HG02840 (cell line): Measurements from ENCODE around the gene PAK5.
"Not testable (repeated sequence)": the region's sequence is repeated elsewhere in the genome, so short reads cannot be mapped to it uniquely, and the experiment has no call there.

Experiments used
- ATAC-seq: cut with Tn5 transposase; IDR thresholded peaks from one replicate; pipeline ENCODE4 v1.9.1; 2021; ENCODE audit warnings: mild to moderate bottlenecking, moderate library complexity, moderate number of reproducible peaks; ENCODE audit not compliant: unreplicated experiment, low FRiP score

The PAK5 gene

DNA sequence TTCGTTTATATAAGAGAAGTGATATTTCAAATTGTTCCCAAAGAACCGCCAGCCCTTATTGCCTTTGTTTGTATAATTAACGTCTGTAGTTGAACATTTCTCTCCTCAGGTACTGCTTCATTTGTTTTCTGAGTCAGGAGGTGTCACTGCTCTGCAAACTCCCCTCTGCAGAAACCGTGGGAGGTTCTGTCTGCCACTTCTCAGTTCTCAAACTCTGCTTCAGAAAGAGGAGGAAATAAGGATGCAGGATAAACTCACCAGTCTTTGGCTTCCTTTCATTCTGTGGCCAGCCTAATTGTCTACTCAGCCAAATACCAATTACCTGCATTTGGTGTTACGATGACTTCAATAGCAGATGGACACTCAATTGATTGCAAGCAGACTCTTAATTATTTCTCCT, 149.8 kb downstream of the PAK5 start:
- ATAC-seq = no peak

DNA sequence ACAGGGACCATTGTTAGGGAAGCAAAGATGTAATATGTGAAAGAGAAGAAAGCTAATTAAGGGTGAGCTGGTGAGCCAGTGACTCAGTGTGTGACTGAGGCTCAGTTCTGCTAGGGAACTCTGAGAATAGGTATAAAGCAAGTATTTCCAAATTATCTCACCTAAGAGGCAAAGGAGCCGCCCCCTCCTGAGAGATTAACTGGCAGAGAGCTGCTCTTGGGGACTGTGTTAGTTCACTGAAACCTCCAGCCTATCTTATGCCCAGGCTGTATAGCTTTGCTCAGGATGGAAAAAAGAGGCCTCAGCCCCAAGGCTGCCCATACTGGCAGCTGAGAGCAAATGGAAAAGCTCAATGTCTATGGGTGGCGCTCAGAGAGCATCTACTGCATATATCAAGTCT, 152.0 kb downstream of the PAK5 start:
- ATAC-seq = no peak

DNA sequence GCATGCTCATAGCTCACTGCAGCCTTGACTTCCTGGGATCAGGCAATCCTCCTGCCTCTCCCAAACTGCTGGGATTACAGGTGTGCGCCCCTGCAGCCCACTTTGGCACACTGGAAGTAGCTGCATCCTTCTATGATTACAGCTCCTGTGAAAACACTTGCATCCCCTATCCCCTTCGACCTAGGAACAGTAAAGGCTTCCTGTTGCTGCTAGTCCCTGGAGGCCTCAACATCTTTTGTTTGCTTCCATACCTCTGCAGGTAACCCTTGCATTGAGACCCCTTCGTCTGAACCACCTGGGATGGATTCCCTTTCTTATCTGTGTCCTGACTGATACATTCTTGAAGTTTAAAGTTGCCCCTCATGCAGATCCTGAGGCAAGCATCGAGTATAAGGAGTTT, 152.4 kb downstream of the PAK5 start:
- ATAC-seq = no peak

DNA sequence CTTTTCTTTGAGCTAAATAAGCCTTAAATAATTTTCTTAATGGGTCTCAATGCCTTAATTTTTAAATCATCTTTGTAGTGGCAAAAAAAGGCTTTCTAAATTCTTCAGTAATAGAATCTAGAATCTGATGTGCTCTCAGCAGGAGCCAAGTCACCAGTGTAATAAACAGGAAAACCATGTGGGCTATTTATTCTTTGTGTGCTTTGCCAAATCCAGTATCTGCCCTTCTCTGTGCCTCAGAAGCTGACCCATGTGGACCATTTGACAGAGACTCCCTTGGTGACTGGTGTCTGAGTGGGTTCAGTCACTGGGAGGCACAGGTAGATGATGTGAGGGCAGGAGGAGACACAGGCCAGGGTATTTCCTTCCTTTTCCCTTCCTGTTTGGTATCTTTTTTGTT, 152.9 kb downstream of the PAK5 start:
- no peak for ATAC-seq

DNA sequence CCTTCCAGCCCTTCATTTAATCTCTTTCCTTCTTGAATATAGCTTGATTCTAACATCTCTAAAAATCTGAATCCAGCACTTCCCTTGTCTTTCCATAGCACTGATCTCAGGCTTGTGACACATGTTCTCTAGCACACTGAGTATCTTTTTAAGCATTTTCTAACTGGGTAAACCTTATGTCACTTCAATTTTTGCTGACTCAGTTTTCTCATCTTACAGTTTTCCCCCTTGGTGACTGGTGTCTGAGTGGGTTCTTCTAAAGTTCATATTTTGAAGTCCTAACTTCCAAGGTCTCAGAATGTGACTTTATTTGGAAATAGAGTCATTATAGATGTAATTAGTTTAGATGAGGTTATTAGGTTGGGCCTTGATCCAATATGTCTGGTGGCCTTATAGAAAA, 153.9 kb downstream of the PAK5 start:
- no peak for ATAC-seq

DNA sequence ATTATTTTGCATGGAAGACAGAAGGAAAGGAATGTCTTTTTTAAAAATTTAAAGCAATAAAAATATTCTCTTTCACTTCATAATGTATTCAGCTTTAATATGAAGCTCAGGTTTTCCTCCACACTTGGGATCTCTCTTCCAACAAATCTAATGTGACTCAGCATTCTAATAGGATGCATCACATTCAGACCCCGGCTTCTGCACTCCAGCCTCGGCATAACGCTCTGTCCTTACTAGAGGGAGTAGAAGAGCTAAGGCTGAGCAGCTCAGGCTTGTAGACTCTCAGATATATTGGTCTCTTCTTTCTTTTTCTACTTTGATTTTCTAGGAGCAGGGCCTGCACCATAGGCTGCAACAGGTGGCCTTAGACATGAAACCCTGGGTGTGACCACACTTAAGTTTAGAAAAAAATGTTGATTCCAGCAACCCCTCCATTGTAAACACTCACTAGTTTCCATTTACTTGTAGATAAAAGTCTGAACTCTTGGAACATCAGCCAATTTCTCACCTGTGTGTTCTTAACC, 161.7 kb downstream of the PAK5 start:
- no peak for ATAC-seq

DNA sequence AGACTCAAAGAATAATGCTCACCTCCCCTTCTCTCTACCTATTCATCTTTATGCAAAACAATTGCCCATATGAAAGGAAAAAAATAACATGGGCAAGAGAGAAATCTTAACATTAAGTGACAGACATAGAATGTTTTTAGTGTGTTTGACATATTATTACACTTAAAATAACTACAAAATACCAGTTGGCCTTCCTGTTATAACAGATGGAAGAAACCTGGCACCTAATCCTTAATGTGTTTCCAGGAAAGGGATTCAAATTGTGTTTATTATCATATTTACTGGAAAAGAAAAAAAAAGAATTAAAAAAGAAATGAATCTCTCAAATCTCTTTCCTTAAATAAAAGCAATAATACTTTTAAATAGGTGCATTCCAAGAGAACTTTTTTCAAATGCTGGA, 165.9 kb downstream of the PAK5 start:
- ATAC-seq = no peak

DNA sequence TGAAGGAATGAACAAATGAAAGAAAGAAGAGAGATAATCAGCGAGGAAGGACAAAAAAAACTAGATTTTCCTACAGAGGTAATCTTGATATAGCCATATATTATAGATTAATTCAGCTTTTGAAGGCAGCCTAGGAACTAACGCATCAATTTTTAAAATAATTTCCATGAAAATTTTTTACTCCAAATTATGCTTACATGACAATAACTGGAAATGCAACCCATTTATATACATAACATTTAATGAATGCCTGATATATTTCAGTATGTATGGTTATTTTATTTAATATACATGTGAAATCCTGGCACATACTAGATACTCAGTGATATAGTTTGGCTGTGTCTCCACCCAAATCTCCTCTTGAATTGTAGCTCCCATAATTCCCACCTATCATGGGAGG, 166.8 kb downstream of the PAK5 start:
- ATAC-seq = no peak

DNA sequence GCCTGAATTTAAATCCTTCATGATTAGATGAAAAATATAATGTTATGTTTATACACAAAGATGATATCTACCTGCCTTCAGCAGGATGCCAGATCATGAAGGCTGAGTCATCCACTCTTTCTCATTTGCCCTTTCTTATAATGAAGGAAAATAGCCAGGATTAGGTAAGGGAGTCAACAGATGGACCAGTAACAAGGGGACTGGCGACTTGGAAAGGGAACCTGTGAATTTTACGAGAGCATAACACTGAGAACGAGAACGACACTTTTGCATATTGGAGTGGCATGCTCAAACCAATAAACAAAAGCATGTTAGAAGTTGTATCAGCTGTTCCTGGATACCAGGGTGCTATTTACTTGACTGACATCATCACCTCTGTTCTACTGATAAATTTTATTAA, 170.5 kb downstream of the PAK5 start:
- ATAC-seq = no peak

DNA sequence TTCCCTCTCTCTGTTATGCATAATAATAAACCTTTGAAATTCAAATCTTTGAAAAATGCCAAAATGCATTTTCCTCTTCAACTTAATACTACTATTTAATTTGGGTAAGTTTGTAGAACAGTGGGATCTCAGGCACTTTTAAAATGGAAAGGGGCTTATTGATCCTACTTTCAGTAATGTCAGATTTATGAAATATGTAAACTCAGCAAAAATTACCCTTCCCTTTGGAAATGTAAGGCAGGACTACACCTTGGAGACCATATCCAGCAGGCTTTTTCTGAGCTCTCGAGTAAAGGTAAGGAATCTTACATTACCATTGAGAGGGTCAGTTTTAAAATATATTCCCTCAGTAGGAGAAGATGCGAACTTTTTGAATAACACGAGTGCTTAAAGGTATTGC, 175.5 kb downstream of the PAK5 start:
- no peak for ATAC-seq

DNA sequence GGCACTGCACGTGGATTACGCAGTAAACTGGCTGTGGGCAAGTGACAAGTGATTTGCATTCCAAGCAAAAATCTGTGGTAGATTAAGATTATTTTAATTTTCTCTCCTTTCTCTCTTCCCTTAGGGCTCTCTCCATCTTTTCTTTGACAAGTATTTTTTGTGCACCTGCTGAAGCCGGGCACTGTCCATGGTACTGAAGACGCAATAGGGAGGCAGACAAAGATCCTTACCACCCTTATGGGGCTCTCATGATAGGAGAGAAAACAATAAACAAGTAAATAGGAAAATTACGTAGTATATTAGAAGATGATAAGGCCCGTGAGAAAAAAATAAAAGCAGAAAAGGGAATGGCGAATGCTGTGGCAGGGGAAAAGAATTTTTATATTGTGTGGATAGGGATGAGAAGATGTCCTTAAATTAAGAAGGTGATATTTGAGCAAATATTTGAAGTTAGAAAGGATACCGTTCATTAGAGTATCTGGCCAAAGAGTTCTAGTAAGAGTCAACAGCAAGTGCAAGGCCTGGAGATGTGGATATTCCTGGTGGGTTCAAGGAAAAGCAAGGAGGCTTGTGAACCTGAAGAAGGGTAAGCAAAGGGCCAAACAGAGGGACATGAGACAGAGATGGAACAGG, 178.5 kb downstream of the PAK5 start:
- ATAC-seq = no peak

DNA sequence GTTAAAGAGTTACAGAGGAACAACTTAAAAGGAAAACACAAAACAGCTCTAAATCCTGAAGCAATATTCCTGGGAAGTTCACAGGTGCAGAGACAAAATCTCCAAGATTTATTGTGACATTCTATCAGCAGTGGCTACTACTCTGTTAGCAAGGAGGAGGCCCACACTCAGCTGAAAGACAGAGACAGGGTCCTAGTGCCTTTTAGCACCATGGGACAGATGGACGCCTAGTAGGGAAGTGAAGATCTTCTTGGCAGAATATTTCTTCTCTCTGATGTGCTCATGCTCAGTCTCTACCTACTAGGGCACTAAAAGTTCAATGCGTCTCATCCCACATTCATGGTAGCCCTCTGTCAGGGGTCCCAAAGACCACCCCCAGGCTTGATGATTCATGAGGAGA, 191.1 kb downstream of the PAK5 start:
- ATAC-seq = no peak

DNA sequence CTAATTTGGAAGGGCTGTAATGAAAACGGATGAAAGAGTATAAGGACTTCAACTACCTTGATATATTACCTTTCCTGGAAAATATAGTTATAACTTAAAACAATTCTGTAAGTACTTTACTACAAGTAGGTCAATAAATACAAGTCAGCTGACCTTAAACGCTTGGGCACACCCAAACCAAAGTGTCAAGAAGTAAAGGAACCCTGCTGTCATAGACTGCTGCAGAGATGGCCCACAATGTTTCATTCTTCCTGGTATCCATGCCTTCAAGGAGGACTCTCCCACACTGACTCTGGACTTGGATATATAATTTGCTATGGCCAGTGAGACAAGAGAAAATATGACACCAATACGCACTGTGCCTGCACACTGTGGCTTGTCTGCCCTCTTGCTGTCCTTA, 192.5 kb downstream of the PAK5 start:
- ATAC-seq = no peak

DNA sequence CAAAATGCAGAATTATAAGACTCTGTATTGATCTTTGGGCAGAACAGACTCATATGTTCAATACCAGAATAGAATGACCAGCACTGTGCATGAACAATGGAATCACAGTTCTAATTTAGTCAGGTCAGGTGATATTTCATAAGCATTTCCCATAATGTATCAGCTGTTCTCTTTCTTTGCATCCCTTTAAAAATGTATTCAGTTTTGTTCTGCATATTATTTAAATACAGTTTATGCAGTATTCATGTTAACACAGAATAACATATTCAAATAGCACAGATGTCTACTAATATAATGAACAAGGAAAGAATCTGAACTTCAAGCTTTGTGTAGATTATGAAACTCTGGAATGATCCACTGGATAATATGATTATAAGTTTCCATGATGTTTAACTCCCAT, 196.0 kb downstream of the PAK5 start:
- no peak for ATAC-seq

DNA sequence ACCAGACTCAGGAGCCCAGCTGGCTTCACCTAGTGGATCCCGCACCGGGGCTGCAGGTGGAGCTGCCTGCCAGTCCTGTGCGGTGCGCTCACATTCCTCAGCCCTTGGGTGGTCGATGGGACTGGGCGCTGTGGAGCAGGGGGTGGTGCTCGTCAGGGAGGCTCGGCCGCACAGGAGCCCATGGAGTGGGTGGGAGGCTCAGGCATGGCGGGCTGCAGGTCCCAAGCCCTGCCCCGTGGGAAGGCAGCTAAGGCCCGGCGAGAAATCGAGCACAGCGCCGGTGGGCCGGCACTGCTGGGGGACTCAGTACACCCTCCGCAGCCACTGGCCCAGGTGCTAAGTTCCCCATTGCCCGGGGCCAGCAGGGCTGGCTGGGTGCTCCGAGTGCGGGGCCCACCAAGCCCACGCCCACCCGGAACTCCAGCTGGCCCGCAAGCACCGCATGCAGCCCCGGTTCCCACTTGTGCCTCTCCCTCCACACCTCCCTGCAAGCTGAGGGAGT, 197.3 kb downstream of the PAK5 start:
- not testable (repeated sequence) for ATAC-seq

DNA sequence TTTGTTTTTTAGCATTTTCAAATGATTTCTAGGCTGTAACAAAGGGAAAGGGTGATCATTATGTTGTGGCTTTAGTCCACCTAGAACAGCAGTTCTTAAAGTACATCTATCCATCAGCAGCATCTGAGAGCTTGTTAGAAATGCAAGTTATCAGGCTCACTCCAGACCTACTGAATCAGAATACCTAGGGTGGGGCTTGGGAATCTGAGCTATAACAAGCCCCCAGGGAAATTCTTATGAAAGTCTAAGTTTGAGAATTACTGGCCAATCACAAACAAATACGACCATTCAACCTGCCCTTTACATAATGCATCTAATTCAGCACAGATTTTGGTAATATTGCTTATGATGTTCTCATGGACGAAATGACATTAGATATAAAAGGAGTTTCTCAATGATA, 201.0 kb downstream of the PAK5 start:
- ATAC-seq = no peak

DNA sequence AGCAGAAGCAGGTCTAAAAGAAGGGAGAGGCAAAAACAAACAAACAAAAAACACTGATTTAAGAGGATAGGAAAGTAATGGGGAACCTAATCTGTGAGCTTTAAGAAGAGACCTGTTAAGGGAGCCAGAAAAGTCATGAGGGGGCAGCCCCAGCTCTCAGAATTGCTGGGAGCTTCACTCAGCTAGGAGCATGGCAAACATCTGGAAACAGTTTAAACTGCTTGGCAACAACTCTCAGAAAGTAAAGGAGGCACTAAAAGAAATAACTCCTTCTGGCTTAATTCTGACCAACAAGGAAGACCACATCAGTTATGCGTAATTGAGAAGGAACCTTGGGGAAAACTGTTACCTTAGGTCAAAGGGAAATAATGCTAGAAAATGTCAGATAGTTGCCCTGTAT, 203.1 kb downstream of the PAK5 start:
- ATAC-seq = no peak

DNA sequence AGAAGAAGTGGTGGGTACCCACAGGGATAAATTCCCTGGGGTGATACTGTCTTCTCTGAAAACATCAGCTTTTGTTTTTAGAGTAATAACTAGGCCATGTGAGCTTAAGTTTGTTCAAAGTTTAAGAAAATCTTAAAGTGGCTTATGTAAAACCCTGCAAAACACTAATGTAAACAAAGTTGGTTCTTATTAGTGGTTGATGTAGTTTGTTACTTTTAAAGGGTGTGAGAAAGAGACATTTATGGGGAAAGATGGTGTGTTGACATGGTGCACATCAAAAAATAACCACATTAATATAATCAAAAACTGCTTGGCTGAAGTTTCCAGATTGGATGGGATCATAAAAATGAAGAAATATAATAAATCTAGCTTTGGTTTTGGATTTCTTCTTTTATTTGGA, 204.5 kb downstream of the PAK5 start:
- ATAC-seq = no peak

DNA sequence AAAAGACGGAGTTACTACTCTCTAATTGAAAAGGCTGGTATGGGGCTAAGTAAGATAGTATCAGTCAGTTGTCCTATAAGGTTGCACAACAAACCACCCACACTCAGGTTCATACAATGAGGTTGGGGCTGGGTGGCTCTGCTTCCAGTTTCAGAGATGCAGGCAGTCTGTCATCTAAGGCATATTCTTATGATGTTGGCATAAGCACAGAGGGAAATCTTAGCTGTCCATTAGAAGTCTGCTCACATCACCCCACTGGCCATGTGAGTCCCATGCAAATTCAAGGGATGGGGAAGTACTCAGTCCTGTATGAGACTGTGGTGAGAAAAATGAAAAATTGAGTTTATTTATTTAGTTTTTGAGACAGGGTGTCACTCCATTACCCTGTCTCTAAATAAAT, 205.9 kb downstream of the PAK5 start:
- no peak for ATAC-seq

DNA sequence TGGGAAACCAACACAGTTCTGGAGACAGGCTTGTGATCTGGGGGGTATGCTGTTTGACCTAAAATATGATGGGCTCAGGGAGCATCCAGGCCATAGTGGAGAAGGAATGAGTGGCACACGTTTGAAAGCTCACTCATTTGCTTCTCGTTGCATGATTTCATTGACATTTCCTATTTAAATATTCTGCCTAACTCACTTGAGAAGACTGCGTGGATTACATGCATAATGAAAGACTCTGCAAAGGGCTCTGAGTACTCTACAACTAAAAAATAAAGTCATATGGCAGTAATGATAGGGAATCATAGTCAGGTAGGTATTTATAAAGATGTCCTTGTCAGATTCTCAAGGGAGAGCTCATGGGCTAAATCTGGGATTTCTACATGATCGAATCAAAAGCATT, 206.6 kb downstream of the PAK5 start:
- ATAC-seq = no peak

DNA sequence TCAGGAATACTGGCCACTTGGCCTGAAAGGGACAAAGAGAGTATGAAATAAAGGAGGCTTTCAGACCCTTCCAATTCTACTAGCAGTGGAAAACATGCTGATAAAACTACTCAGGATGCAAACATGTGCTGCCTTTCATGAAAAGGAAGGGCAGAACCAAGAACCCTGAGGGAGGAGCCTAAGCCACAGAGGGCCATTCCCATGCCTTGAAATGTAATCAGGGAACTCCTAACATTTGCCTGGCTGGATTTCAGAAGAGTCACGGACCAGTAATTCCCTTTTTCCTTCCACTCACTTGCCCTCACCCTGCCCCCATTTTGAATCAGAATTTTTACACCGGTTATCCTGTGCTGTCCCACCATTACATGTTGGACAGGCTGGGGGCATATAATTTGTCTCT, 208.3 kb downstream of the PAK5 start:
- ATAC-seq = no peak

DNA sequence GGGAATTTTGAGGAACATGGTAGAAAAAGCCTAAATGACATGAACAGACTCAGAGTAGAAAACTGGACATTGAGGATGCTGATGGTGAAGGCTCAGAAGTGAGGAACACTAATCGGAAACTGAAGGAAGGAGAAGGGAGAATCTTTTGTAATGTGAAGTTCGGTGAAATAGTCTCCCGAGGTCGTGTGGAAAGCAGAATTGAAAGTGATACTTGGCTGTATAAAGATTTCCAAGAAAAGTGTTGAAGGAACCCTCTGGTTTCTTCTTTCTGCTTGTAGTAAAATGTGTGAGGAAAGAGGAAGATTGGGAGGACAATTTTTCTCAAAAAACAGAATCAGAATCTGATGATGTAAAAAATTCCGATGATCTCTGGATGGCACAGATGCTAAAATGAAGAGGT, 209.0 kb downstream of the PAK5 start:
- ATAC-seq = no peak

DNA sequence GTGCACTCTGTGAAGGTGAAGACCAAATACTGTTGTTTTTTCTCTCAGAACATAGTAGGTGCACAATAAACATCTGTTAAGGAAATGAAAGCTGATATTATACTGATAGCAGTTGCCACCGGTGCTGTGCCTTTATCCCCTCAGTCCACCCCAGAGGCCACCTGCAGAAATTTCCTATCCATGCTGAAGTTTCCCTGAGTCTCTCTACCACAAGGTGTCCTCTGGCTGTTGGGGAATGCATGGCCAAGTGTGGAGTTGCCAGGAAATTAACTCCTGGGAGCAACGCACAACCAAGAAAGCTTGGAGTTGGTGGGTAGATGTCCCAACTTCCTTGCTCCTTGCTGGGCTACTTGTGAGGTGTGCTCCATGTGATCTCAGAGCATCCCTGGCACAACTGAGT, 210.3 kb downstream of the PAK5 start:
- no peak for ATAC-seq
